Fibroblast of skin of right biceps (primary cell): ENCODE data around the gene TMEM106C.

Experiments
- DNase-seq: peaks from one replicate; pipeline ENCODE4 v3.0.0-alpha.2; 2013

Gene TMEM106C

GRCh38 chr12:48017921-48018617 lies 54.7 kb downstream of the TMEM106C start:
- DNase-seq = no peak
